Measurements from ENCODE around the gene ZNF76.

ZNF76 gene

DNA sequence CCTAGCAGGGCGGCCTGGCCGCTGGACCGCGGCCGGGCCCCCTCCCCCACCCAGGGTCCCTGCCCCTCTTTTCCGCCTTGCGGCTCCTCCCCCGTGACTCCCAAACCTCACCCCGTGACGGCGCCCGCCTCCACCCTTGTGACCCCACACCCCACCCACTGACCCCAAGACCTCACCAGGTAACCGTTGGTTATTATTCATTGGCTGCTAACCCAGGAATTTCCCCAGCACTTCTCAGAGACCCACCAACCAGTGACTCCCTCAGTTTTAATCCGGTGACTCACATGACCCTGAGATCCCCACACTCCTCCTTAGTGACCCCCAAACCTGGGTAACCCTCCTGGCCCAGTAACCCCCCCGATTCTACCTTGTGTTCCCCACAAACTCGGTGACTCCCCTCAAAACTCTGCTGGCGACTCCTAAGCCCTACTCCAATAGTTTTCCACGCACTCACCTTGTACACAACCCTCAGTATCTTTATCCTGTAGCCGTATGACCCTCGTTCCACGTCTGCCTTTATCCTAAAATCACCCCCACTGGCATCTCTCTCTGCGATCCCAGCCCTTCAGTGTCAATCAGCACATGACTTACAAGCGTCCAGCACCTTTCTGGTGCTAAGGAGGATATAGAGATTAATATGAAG is 534 bp downstream of the ZNF76 start:
- WGBS (ENCODE audit: extremely low coverage, insufficient coverage, insufficient read length) = no CpG with 5 or more reads among the region's 23 CpGs
- H2BK120ac ChIP-seq (ENCODE audit: insufficient read depth, low read length, poor library complexity) = peak overlapping the region; percentile 98
- peak overlapping the region; percentile 99 for H3K18ac ChIP-seq (ENCODE audit: low read length)
- H3K4me3 ChIP-seq (ENCODE audit: low read depth, low read length) = peak overlapping the region; percentile 93
- H4K12ac ChIP-seq (ENCODE audit: low read depth, low read length) = peak overlapping the region; percentile 96
- H3K14ac ChIP-seq (ENCODE audit: low read length) = peak overlapping the region; percentile 99
- H3K4ac ChIP-seq (ENCODE audit: low read depth, low read length) = peak overlapping the region; percentile 93
- H3K27ac ChIP-seq (ENCODE audit: low read depth, low read length) = peak overlapping the region; percentile 83
- peak; percentile 15 to 46 for DNase-seq
- H2BK5ac ChIP-seq (ENCODE audit: low read depth, low read length, poor library complexity) = peak overlapping the region; percentile 98
- H3K36me3 ChIP-seq (ENCODE audit: control insufficient read depth in 1 of 2, insufficient read depth in 2 of 2, low read length in 2 of 2) = no peaks in the 10 kb centered on the region
- peak overlapping the region; percentile 94 for H3K9ac ChIP-seq (ENCODE audit: low read length)
- peak overlapping the region; percentile 99 for H4K8ac ChIP-seq (ENCODE audit: low read depth, low read length)
- peaks cover 3 to 8% of the 10 kb centered on the region in 2 experiments for H3K4me1 ChIP-seq (ENCODE audit: control insufficient read depth in 1 of 2, insufficient read depth in 2 of 2, low read length in 2 of 2)
- H3K9me3 ChIP-seq (ENCODE audit: insufficient read depth, low read depth, low read length) = peaks cover 3% of the 10 kb centered on the region
- H4K91ac ChIP-seq (ENCODE audit: low read depth, low read length) = peak overlapping the region; percentile 100
- H2AFZ ChIP-seq (ENCODE audit: insufficient read depth, low read length, poor library complexity) = peak overlapping the region; percentile 94
- H2BK12ac ChIP-seq (ENCODE audit: low read length) = no peak overlapping the region
- H3K23ac ChIP-seq (ENCODE audit: low read length) = no peak overlapping the region
- peaks cover 8% of the 10 kb centered on the region for H3K79me1 ChIP-seq (ENCODE audit: low read length)
- peak overlapping the region; percentile 78 for H3K4me2 ChIP-seq (ENCODE audit: low read length)
- peaks cover 5% of the 10 kb centered on the region for H3K79me2 ChIP-seq (ENCODE audit: control insufficient read depth, insufficient read depth, low read length, poor library complexity)
- H3K27me3 ChIP-seq (ENCODE audit: insufficient read depth, low read length) = no peaks in the 10 kb centered on the region
- H2AK5ac ChIP-seq (ENCODE audit: low read length) = no peak overlapping the region

GRCh38 chr6:35260591-35261570 is 1.3 kb downstream of the ZNF76 start:
- no peak overlapping the region for H2BK12ac ChIP-seq (ENCODE audit: low read length)
- H3K9me3 ChIP-seq (ENCODE audit: insufficient read depth, low read depth, low read length) = peaks cover 3% of the 10 kb centered on the region
- H2BK5ac ChIP-seq (ENCODE audit: low read depth, low read length, poor library complexity) = no peak overlapping the region
- no peak overlapping the region for H3K27ac ChIP-seq (ENCODE audit: low read depth, low read length)
- DNase-seq = peak in 1 of 2 donors; percentile 6
- H2AK5ac ChIP-seq (ENCODE audit: low read length) = no peak overlapping the region
- H3K4me2 ChIP-seq (ENCODE audit: low read length) = peak overlapping the region; percentile 78
- peak overlapping the region; percentile 55 for H4K8ac ChIP-seq (ENCODE audit: low read depth, low read length)
- peaks cover 8% of the 10 kb centered on the region for H3K79me1 ChIP-seq (ENCODE audit: low read length)
- no peak overlapping the region for H3K14ac ChIP-seq (ENCODE audit: low read length)
- H3K79me2 ChIP-seq (ENCODE audit: control insufficient read depth, insufficient read depth, low read length, poor library complexity) = peaks cover 5% of the 10 kb centered on the region
- no peak overlapping the region for H3K4me3 ChIP-seq (ENCODE audit: low read depth, low read length)
- H2BK120ac ChIP-seq (ENCODE audit: insufficient read depth, low read length, poor library complexity) = no peak overlapping the region
- H3K36me3 ChIP-seq (ENCODE audit: control insufficient read depth in 1 of 2, insufficient read depth in 2 of 2, low read length in 2 of 2) = no peaks in the 10 kb centered on the region
- no peak overlapping the region for H2AFZ ChIP-seq (ENCODE audit: insufficient read depth, low read length, poor library complexity)
- H4K12ac ChIP-seq (ENCODE audit: low read depth, low read length) = no peak overlapping the region
- H3K18ac ChIP-seq (ENCODE audit: low read length) = no peak overlapping the region
- no peak overlapping the region for H3K9ac ChIP-seq (ENCODE audit: low read length)
- H3K23ac ChIP-seq (ENCODE audit: low read length) = no peak overlapping the region
- peak overlapping the region; percentile 73 for H4K91ac ChIP-seq (ENCODE audit: low read depth, low read length)
- H3K4me1 ChIP-seq (ENCODE audit: control insufficient read depth in 1 of 2, insufficient read depth in 2 of 2, low read length in 2 of 2) = peaks cover 3 to 8% of the 10 kb centered on the region in 2 experiments
- WGBS (ENCODE audit: extremely low coverage, insufficient coverage, insufficient read length) = no CpG with 5 or more reads among the region's 6 CpGs
- no peak overlapping the region for H3K4ac ChIP-seq (ENCODE audit: low read depth, low read length)
- no peaks in the 10 kb centered on the region for H3K27me3 ChIP-seq (ENCODE audit: insufficient read depth, low read length)

GRCh38 chr6:35262596-35262995 is 3.1 kb downstream of the ZNF76 start:
- peaks cover 5% of the 10 kb centered on the region for H3K79me2 ChIP-seq (ENCODE audit: control insufficient read depth, insufficient read depth, low read length, poor library complexity)
- H3K4me2 ChIP-seq (ENCODE audit: low read length) = no peak overlapping the region
- no peak overlapping the region for H2AFZ ChIP-seq (ENCODE audit: insufficient read depth, low read length, poor library complexity)
- H3K36me3 ChIP-seq (ENCODE audit: control insufficient read depth in 1 of 2, insufficient read depth in 2 of 2, low read length in 2 of 2) = no peaks in the 10 kb centered on the region
- H3K23ac ChIP-seq (ENCODE audit: low read length) = no peak overlapping the region
- no peak overlapping the region for H4K91ac ChIP-seq (ENCODE audit: low read depth, low read length)
- peaks cover 3 to 8% of the 10 kb centered on the region in 2 experiments for H3K4me1 ChIP-seq (ENCODE audit: control insufficient read depth in 1 of 2, insufficient read depth in 2 of 2, low read length in 2 of 2)
- H3K27ac ChIP-seq (ENCODE audit: low read depth, low read length) = no peak overlapping the region
- H2BK12ac ChIP-seq (ENCODE audit: low read length) = no peak overlapping the region
- H2BK5ac ChIP-seq (ENCODE audit: low read depth, low read length, poor library complexity) = no peak overlapping the region
- peaks cover 3% of the 10 kb centered on the region for H3K9me3 ChIP-seq (ENCODE audit: insufficient read depth, low read depth, low read length)
- H4K12ac ChIP-seq (ENCODE audit: low read depth, low read length) = no peak overlapping the region
- WGBS (ENCODE audit: extremely low coverage, insufficient coverage, insufficient read length) = no CpG with 5 or more reads among the region's 2 CpGs
- H3K9ac ChIP-seq (ENCODE audit: low read length) = no peak overlapping the region
- H4K8ac ChIP-seq (ENCODE audit: low read depth, low read length) = no peak overlapping the region
- H3K18ac ChIP-seq (ENCODE audit: low read length) = no peak overlapping the region
- no peak overlapping the region for H2BK120ac ChIP-seq (ENCODE audit: insufficient read depth, low read length, poor library complexity)
- H3K4me3 ChIP-seq (ENCODE audit: low read depth, low read length) = no peak overlapping the region
- H2AK5ac ChIP-seq (ENCODE audit: low read length) = no peak overlapping the region
- no peaks in the 10 kb centered on the region for H3K27me3 ChIP-seq (ENCODE audit: insufficient read depth, low read length)
- H3K79me1 ChIP-seq (ENCODE audit: low read length) = peaks cover 8% of the 10 kb centered on the region
- no peak overlapping the region for H3K4ac ChIP-seq (ENCODE audit: low read depth, low read length)
- DNase-seq = no peak
- H3K14ac ChIP-seq (ENCODE audit: low read length) = no peak overlapping the region

GRCh38 chr6:35264550-35265274 is 5.2 kb downstream of the ZNF76 start:
- Histone ChIP-seq H3K4me2 (ENCODE audit: low read length) (no peak overlapping the region), H3K23ac (ENCODE audit: low read length) (no peak overlapping the region), H3K9me3 (ENCODE audit: insufficient read depth, low read depth, low read length) (no peaks in the 10 kb centered on the region), H3K4me3 (ENCODE audit: low read depth, low read length) (no peak overlapping the region), H3K14ac (ENCODE audit: low read length) (no peak overlapping the region), H4K8ac (ENCODE audit: low read depth, low read length) (no peak overlapping the region), H2BK12ac (ENCODE audit: low read length) (no peak overlapping the region), H3K79me2 (ENCODE audit: control insufficient read depth, insufficient read depth, low read length, poor library complexity) (peaks cover 3% of the 10 kb centered on the region), H2AFZ (ENCODE audit: insufficient read depth, low read length, poor library complexity) (no peak overlapping the region), H3K79me1 (ENCODE audit: low read length) (peaks cover 5% of the 10 kb centered on the region), H3K27ac (ENCODE audit: low read depth, low read length) (no peak overlapping the region), H4K91ac (ENCODE audit: low read depth, low read length) (no peak overlapping the region), H3K36me3 (ENCODE audit: control insufficient read depth in 1 of 2, insufficient read depth in 2 of 2, low read length in 2 of 2) (no peaks in the 10 kb centered on the region), H3K4me1 (ENCODE audit: control insufficient read depth in 1 of 2, insufficient read depth in 2 of 2, low read length in 2 of 2) (peaks cover 3 to 8% of the 10 kb centered on the region in 2 experiments), H3K9ac (ENCODE audit: low read length) (no peak overlapping the region), H2AK5ac (ENCODE audit: low read length) (no peak overlapping the region), H3K4ac (ENCODE audit: low read depth, low read length) (no peak overlapping the region), H2BK5ac (ENCODE audit: low read depth, low read length, poor library complexity) (no peak overlapping the region), H3K27me3 (ENCODE audit: insufficient read depth, low read length) (no peaks in the 10 kb centered on the region), H3K18ac (ENCODE audit: low read length) (no peak overlapping the region), H2BK120ac (ENCODE audit: insufficient read depth, low read length, poor library complexity) (no peak overlapping the region), H4K12ac (ENCODE audit: low read depth, low read length) (no peak overlapping the region)
- DNase-seq = no peak
